Left ventricle myocardium inferior (tissue), 1 donor: ENCODE results near the gene TRAPPC2. TPM values are rescaled to one million over a fixed set of nuclear protein-coding genes. Genes with fewer than 3 reads are reported as not detected.

Experiments
- DNase-seq: peaks from one replicate; pipeline ENCODE4 v3.0.0-alpha.2; 2020
- H3K27ac ChIP-seq: fragments of 200-600 bp; replicated peaks from 2 replicates; pipeline ENCODE4 v1.8.0; 2021
- H3K27me3 ChIP-seq: fragments of 200-600 bp; 2 replicates; pipeline ENCODE4 v1.8.0; 2021; ENCODE audit warnings: low read depth
- H3K36me3 ChIP-seq: fragments of 200-600 bp; 2 replicates; pipeline ENCODE4 v1.8.0; 2021
- H3K4me1 ChIP-seq: fragments of 200-600 bp; 2 replicates; pipeline ENCODE4 v1.8.0; 2021
- H3K4me3 ChIP-seq: fragments of 200-600 bp; 2 replicates; pipeline ENCODE4 v1.8.0; 2021; ENCODE audit warnings: mild to moderate bottlenecking, moderate library complexity
- H3K9me3 ChIP-seq: fragments of 200-600 bp; replicated peaks from 2 replicates; pipeline ENCODE4 v1.8.0; 2021
- intact Hi-C: fragments of 100-400 bp; cut with micrococcal nuclease; formaldehyde crosslinking; loops from one replicate; pipeline ENCODE4 v1.11.0; 2022
- total RNA-seq: library from RNA; stranded (reverse); fragmentation: NEBNext Ultra II Directional; extraction: Animal tissue kit (Norgen Biotek cat#: 25700); gene quantifications from one replicate; pipeline ENCODE4 v1.2.1, GENCODE V29; 2021
- TF ChIP-seq, protein P1 (sequence below): fragments of 200-600 bp; IDR thresholded peaks from 2 replicates; pipeline ENCODE4 v1.8.0; 2021; ENCODE audit warnings: antibody characterized with exemption, mild to moderate bottlenecking, borderline replicate concordance
- donor health status: DM: no; HTN: yes; CAD: no; lungs with severe emphysema.

TRAPPC2 gene
- total RNA-seq, 1 donor from 2014 or later: 7.2 TPM

DNA sequence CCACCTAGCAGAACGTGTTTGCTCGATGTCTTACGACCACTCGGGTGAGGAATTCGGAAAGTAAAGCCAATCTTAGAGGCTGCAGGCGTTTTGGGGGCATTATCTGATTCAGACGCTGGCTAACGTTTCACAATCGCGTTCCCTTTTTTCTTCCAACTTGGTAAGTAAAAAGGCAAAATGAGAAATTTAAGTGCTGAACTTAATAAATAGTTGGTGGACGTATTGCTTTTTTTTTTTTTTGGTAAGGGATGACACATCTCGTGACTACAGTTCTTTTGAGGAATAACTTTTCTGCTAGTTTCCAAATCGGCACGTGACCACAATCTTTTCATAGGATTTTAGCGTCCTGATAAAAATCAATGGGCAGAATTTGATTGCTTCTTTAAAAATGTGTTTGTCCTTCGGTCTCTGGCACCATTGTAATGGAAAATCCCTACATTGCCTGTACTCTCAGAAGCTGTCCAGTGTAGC lies 44.6 kb downstream of the TRAPPC2 start:
- H3K4me3 ChIP-seq: peak overlapping the region; percentile 79
- TF ChIP-seq, protein P1, sequence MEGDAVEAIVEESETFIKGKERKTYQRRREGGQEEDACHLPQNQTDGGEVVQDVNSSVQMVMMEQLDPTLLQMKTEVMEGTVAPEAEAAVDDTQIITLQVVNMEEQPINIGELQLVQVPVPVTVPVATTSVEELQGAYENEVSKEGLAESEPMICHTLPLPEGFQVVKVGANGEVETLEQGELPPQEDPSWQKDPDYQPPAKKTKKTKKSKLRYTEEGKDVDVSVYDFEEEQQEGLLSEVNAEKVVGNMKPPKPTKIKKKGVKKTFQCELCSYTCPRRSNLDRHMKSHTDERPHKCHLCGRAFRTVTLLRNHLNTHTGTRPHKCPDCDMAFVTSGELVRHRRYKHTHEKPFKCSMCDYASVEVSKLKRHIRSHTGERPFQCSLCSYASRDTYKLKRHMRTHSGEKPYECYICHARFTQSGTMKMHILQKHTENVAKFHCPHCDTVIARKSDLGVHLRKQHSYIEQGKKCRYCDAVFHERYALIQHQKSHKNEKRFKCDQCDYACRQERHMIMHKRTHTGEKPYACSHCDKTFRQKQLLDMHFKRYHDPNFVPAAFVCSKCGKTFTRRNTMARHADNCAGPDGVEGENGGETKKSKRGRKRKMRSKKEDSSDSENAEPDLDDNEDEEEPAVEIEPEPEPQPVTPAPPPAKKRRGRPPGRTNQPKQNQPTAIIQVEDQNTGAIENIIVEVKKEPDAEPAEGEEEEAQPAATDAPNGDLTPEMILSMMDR: no peak
- peaks cover 49% of the 10 kb centered on the region for H3K4me1 ChIP-seq
- H3K36me3 ChIP-seq: no peaks in the 10 kb centered on the region
- H3K27me3 ChIP-seq: no peaks in the 10 kb centered on the region
- intact Hi-C loops: no loop called here
- no peak for DNase-seq
- H3K9me3 ChIP-seq: no peaks in the 10 kb centered on the region
- peak overlapping the region; percentile 95 for H3K27ac ChIP-seq

DNA sequence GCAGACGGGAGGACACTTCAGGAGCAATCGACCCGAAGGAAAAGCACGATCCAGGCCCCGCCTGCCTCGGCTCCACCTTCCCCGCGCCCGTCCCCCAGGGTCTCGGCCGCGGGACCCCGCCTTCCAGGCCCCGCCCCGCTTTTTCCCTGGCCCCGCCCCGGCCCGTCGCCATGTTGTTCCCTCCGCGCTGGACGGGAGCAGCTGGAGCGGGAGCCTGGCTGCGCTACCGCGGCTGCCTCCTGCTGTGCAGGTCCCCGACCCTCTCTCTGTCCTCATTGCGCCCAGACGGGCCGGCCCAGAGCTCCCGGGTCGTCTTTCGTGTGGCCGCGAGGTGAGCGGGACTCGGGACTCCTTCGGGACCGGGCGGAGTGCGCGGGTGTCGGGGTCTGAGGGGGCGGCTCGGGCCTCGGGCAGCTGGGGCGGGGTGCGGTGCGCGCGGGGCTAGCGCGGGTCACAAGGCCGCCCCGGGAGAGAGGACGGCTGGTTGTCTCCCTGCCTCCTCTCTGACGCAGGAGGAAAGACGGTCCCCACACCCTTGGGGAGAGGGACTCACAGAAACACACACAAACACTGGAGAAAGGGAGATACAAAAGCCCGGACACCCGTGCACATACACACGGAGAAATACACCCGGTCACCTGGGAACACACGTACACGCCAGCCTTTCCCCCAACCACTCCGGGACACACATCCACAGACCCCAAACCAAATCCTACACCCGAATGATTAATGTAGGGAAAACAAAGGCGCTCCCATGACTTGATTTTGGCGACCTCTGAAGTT lies 45.3 kb downstream of the TRAPPC2 start, which contains the start of gene RAB9A:
Gene RAB9A (plus strand): TSS at position 171 of the 783 bp plus-strand sequence. CDS start 19,619 bp downstream, outside the sequence.
- Histone ChIP-seq H3K36me3 (no peaks in the 10 kb centered on the region), H3K4me1 (peaks cover 43% of the 10 kb centered on the region), H3K27ac (peak within 1 kb of the TSS; percentile 95), H3K9me3 (no peaks in the 10 kb centered on the region), H3K27me3 (no peaks in the 10 kb centered on the region), H3K4me3 (peak within 1 kb of the TSS; percentile 79)
- intact Hi-C loops: no loop called here
- TF ChIP-seq, protein P1: no peak
- DNase-seq: peak; percentile 87

DNA sequence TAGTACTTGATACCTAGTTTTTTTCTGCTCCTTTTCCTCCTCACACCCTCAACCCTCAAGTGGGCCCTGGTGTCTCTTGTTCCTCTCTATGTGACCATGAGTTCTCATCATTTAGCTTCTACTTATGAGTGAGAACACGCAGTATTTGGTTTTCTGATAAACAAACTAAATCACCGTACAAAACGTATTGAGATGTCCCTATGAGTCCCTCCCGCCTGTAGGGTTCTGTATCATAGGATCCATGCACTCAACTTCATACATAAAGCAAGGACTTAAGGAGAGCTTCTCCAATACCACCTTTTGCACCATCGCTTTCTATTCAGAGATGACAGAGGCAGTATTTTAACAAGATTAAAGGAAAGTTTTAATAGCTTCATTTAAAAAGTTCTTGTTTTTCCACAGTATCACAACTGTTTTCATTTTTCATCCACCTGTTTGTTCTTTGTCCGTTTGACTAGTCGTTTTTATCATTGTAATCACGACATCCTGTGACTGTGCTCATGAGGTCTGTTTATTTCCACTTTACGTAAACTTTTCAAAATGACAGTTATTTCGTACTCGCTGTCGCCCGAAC lies 45.9 kb downstream of the TRAPPC2 start:
- no peak for DNase-seq
- Histone ChIP-seq H3K27ac (peak overlapping the region; percentile 95), H3K9me3 (no peaks in the 10 kb centered on the region), H3K4me3 (peak overlapping the region; percentile 79), H3K27me3 (no peaks in the 10 kb centered on the region), H3K4me1 (peaks cover 36% of the 10 kb centered on the region), H3K36me3 (no peaks in the 10 kb centered on the region)
- intact Hi-C loops: no loop called here
- TF ChIP-seq, protein P1: no peak

DNA sequence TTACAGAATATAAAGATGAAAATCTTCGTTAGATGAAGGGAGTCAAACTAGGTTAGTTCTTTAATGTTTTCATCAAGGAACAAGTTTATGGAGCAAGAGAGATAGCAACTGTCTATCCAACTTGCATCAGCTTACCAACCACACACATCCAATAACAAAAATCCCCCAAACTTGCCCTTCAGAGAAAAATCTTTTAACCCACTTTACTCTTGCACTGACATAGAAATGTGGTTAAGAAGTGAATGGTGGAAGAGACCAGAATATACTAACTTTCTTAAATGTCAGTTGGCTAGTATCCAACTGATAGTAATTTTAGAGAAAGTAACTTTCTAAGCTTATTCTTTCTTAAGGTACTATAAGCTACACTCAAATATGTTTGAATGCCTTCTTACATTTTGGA lies 47.2 kb downstream of the TRAPPC2 start:
- H3K27me3 ChIP-seq: no peaks in the 10 kb centered on the region
- H3K4me1 ChIP-seq: peaks cover 24% of the 10 kb centered on the region
- DNase-seq: no peak
- TF ChIP-seq, protein P1: no peak
- H3K4me3 ChIP-seq: no peak overlapping the region
- intact Hi-C loops: no loop called here
- H3K27ac ChIP-seq: no peak overlapping the region
- H3K9me3 ChIP-seq: no peaks in the 10 kb centered on the region
- no peaks in the 10 kb centered on the region for H3K36me3 ChIP-seq

DNA sequence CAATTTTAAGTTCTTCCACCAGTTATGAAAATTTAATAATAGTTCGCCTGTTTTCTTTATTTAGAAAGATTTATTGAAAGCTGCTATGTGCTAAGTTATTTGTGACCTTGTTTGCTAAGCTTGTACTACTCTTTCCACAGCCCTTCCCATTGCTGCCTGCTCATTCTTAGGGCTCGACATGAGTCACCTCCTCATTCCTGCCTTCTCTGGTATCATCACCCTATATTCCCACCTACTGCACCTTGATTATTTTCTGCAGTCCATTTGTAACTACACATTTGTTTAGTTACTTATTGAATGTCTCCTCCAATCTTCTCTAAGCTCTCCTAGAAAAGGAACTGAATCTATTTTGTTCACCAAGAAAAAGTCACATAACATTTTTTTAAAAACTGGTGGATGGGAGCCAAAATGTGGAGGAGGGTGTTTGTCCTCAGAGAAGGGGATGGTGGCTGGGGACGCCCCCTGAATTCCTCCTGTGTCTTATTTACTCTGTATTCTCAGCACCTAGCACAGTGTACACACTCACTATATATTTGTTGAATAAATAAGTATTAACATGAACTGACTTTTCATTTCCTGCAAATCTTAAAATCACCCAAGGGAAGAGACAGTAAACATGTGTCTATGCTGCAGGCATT lies 49.2 kb downstream of the TRAPPC2 start:
- peaks cover 5% of the 10 kb centered on the region for H3K4me1 ChIP-seq
- no peak for DNase-seq
- TF ChIP-seq, protein P1: no peak
- H3K27ac ChIP-seq: no peak overlapping the region
- intact Hi-C loops: no loop called here
- H3K9me3 ChIP-seq: no peaks in the 10 kb centered on the region
- H3K36me3 ChIP-seq: no peaks in the 10 kb centered on the region
- H3K27me3 ChIP-seq: no peaks in the 10 kb centered on the region
- H3K4me3 ChIP-seq: no peak overlapping the region
